ENCODE measurements around the gene DLGAP3.
"Not testable (repeated sequence)": the region's sequence is repeated elsewhere in the genome, so short reads cannot be mapped to it uniquely, and the experiment has no call there.

The DLGAP3 gene

DNA sequence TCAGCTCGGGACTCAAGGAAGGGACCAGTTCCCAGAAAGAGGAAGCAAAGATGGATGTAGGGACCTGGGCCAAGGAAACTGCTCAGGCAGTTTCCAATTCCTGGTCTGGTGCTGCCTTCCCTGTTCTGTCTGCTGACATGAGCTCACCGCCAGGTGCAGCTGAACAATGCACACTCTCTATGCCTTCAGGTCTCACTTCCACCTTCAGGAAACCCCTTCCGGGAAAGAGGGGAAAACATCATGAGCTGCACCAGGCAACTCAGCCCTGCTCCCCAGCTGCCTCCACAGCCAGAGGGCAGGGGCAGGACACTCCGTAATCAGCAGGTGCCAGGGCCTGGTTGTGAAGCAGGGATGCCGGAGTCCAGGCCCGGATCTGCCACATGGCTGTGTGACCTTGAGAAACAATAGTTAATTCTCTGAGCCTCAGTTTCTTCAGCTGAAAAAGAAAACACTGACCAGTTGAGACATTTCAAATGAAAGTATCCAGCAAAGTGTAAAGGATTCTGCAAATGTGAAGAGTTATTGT lies 97.7 kb downstream of the DLGAP3 start:
- no peak for DNase-seq

DNA sequence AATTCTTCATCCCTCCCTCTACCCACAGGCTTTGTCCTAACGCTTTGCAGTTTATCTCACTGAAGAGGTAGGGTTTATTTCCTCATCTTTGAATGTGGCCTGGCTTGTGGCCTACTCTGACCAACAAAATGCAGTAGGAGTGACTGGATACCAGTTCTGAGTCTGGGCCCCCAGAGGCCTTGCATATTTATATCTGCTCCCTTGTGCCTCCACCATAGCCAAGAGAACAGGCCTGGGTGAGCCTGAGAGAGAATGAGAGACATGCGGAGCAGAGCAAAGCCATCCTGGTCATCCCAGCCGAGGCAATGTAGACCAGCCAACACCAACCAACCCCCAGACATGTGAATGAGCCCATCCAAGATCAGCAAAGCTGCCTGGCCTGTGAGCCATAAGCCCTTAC lies 100.2 kb downstream of the DLGAP3 start:
- DNase-seq: no peak

DNA sequence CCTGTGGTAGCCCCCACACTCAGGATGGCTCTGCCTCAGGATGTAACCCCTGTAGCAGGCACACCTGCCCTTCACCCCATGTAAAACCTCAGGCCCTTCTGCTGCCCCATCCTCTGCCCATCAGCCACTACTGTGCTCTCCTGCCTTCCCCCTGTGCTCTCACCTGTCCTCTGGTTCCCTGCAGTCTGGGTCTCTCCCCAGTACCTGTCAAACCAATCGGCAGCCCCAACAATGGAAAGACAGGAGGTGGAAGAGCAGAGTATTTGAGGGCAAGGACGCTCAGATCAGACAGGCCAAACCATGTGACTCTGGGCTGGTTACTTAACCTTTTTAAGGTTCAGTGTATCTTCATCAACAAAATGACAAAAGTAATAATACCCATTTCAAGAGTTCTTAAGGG lies 100.8 kb downstream of the DLGAP3 start:
- DNase-seq: no peak

DNA sequence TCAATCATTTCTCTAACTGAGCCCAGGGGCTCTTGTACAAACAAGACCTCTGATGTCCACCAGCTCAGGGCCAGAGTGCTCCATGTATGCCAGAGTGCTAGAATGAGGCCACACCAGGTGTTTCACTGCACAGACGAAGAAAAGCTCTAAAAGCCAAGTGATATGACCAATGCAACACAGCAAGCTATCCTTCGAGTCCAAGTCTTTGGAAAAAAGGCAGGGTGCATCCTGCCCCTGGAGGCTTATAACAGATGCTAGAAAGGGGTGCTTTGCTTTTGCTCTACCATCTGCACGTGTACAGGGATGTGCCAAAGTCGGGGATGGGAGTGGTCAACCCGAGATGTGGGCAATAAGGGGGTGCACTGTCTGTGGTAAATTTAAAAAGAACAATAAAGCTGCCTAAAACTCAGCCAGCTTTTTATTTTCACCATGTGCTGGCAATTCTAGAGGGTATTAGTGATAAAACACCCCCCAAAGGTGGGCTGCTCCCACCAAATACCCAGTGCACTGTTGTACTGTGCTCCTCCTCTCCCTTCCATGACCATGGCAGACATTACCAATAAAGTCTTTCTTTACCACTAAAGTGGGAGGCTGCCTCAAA lies 102.0 kb downstream of the DLGAP3 start:
- DNase-seq: no peak

DNA sequence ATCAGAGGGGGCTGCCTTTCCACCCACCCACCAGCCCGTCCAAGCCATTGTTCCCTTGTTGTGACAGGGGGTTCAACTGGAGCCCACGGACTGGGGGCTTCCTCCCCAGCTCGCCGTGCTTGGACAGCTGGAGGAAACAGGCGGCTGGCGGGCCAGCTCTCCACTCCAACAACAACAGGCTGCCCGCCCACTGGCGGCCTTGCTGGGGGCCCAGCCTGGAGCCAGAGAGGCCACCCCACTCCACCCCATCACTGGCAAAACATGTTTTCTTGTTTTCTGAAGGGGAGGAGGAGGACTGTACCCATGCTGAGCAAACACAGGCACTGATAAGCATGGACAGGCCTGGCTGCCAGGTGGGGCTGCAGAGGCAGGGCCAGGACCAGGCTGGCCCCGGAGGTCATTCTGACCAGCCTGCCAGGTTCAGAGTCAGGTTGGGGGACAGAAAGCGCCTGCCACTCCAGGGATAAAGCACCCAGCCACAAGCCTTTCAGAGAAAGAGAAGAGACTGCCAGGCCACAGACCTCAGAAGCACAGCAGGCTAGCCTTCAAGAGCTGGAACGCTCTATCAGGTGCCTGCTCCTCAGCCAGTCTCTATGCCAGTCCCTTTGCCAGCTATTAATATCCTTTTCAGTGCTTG lies 103.9 kb downstream of the DLGAP3 start:
- DNase-seq: no peak

DNA sequence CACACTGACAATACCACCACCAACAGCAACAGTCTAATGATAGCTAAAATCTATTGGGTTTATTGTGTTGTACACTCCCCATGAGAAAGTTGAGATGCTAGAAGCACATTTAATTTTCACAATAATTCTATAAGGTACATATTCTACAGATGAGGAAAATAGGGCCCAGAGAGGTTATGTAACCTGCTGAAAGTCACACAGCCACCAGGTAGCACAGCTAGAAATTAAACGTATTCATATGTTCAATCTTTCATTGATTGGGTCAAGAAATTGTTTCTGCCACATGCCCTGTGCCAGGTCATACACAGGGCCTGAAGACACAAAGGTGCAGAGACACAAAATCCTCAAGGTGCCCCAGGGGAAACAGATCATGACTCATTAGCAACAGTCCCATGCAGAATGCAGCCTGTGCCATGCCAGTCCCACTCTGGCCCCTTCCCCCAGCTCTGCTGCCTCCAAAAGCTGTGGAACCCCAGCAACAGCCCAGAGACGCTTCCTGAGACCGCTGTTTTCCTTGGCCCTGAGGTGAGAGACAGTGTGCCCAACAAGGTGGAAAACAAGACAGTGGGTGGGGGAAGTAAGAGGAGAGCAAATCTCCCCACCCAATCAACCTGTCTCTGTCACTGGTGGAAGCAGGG lies 104.5 kb downstream of the DLGAP3 start:
- no peak for DNase-seq

DNA sequence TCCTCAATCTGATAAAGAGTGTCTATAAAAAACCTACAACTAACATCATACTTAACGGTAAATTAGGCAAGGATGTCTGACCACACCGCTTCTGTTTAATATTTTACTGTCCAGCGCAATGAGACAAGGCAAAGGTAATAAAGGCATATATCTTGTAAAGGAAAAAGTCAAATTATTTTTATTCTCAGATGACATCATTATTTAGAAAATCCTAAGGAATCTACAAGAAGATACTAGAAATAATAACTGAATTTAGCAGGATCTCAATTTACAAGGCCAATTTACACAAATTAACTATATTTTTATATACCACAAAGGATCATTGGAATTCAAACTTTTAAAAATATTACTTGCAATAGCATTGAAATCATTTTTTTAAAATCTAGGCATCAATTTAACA lies 107.2 kb downstream of the DLGAP3 start:
- DNase-seq: no peak

DNA sequence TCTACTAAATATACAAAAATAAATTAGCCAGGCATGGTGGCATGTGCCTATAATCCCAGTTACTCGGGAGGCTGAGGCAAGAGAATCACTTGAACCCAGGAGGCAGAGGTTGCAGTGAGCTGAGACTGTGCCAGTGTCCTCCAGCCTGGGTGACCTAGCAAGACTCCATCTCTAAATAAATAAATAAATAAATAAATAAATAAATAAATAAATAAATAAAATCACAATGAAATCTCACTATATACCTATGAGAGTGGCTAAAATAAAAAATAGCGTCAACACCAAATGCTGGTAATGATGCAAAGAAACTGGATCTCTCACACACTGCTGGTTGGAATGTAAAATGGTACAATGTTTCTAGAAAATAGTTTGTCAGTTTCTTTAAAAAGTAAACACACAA lies 110.6 kb downstream of the DLGAP3 start:
- DNase-seq: not testable (repeated sequence)

DNA sequence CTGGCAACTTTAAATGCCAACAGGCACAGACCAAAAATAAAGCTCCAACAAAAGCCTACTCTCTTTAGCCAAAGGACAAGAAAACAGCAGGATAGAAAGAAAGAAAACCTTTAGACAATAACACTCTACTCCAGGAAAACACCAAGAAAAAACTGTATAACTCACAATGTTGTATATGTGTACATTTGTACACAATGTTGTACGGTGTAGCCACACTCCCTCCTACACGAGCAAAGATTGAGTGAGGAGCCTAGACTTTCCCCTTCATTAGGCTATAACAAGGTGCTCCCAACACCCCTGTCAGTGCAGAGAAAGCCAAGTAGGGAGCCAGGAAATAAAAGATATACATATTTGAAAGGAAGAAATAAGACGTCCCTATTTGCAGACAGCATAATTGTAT lies 112.7 kb downstream of the DLGAP3 start:
- no peak for DNase-seq

DNA sequence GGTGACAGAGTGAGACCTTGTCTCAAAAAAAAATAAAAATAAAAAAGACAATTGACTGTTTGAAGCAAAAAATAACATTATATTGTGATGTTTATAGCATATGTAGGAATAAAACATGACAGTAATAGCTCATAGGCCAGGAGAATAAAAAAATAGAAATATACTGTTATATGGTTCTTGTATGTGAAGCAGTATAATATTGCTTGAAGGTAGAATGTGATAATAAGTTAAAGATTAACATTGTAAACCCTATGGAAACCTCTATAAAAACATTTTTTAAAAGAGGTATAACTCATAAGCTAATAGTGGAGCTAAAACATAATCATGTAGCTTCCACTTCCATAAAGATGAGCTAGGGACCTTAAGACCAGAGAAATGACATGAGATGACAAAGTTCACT lies 113.1 kb downstream of the DLGAP3 start:
- no peak for DNase-seq
